GM18858 (cell line): ENCODE measurements around the gene IFNLR1.

ENCODE experiments used
- ATAC-seq: cut with Tn5 transposase; IDR thresholded peaks from one replicate; pipeline ENCODE4 v1.9.1; 2021; ENCODE audit not compliant: unreplicated experiment

The IFNLR1 gene

GRCh38 chr1:24150234-24151174 is 36.6 kb downstream of the IFNLR1 start:
- ATAC-seq, result no peak

GRCh38 chr1:24149866-24150233 is 37.2 kb downstream of the IFNLR1 start:
- no peak for ATAC-seq

- no peak for ATAC-seq
Measured at GRCh38 chr1:24147816-24148215, 39.3 kb downstream of the IFNLR1 start.

- no peak for ATAC-seq
Measured at GRCh38 chr1:24147194-24147593, 39.9 kb downstream of the IFNLR1 start.

GRCh38 chr1:24142546-24143534 is 44.2 kb downstream of the IFNLR1 start, which contains the start of gene IL22RA1:
Gene IL22RA1, minus strand, starts transcription at chr1:24143140. Its CDS starts 58 bp downstream, at chr1:24143082.
- no peak for ATAC-seq

- ATAC-seq, result no peak
Measured at GRCh38 chr1:24141311-24141997, 45.6 kb downstream of the IFNLR1 start.

- no peak for ATAC-seq
Measured at GRCh38 chr1:24140741-24141181, 46.3 kb downstream of the IFNLR1 start.

GRCh38 chr1:24139841-24140425 is 47.2 kb downstream of the IFNLR1 start:
- ATAC-seq, result no peak

GRCh38 chr1:24139222-24139489 is 47.9 kb downstream of the IFNLR1 start:
- no peak for ATAC-seq

- no peak for ATAC-seq
Measured at GRCh38 chr1:24138476-24139221, 48.4 kb downstream of the IFNLR1 start.

- ATAC-seq, result no peak
Measured at GRCh38 chr1:24136956-24137539, 50.0 kb downstream of the IFNLR1 start.

GRCh38 chr1:24134376-24134775 is 52.7 kb downstream of the IFNLR1 start:
- no peak for ATAC-seq

GRCh38 chr1:24133819-24134218 is 53.3 kb downstream of the IFNLR1 start:
- no peak for ATAC-seq

- no peak for ATAC-seq
Measured at GRCh38 chr1:24130385-24130784, 56.7 kb downstream of the IFNLR1 start.

GRCh38 chr1:24127801-24128363 is 59.2 kb downstream of the IFNLR1 start:
- ATAC-seq, result no peak

GRCh38 chr1:24127134-24127800 is 59.8 kb downstream of the IFNLR1 start:
- ATAC-seq, result no peak

GRCh38 chr1:24126672-24127023 is 60.4 kb downstream of the IFNLR1 start:
- ATAC-seq, result no peak

- no peak for ATAC-seq
Measured at GRCh38 chr1:24126018-24126671, 60.9 kb downstream of the IFNLR1 start.
